IPS DF 6.9 (cell line): ENCODE results near the gene ACSM4.
A peak's percentile ranks its signal among the peaks of the same experiment; 100 is the strongest.

Experiments
- DNase-seq: peaks from one replicate; pipeline ENCODE4 v3.0.0-alpha.2; 2013; ENCODE audit warnings: low read depth, low spot score
- H3K27ac ChIP-seq: one replicate; pipeline ENCODE4 v1.5.1; 2013; ENCODE audit warnings: low read length, control low read depth
- H3K27me3 ChIP-seq: 2 replicates; pipeline ENCODE4 v1.6.1; 2013; ENCODE audit warnings: mild to moderate bottlenecking, low read length; ENCODE audit not compliant: control insufficient read depth, insufficient read depth
- H3K36me3 ChIP-seq: 2 replicates; pipeline ENCODE4 v1.6.1; 2013; ENCODE audit warnings: low read length; ENCODE audit not compliant: control insufficient read depth, insufficient read depth
- H3K4me1 ChIP-seq: 2 replicates; pipeline ENCODE4 v1.6.1; 2013; ENCODE audit warnings: low read length; ENCODE audit not compliant: control insufficient read depth, insufficient read depth
- H3K4me3 ChIP-seq: 2 replicates; pipeline ENCODE4 v1.5.1; 2013; ENCODE audit warnings: mild to moderate bottlenecking, low read length
- H3K9me3 ChIP-seq: 2 replicates; pipeline ENCODE4 v1.6.1; 2013; ENCODE audit warnings: low read length, inconsistent platforms; ENCODE audit not compliant: control insufficient read depth, insufficient read depth
- WGBS: extraction: QIAGEN DNeasy Blood & Tissue Kit; methylation state at CpG from one replicate; pipeline ENCODE4 v1.1.7; 2013; ENCODE audit warnings: mixed read lengths, missing lambda C conversion rate; ENCODE audit not compliant: insufficient read length, insufficient coverage; 5-methylcytosine and 5-hydroxymethylcytosine counted together

The ACSM4 gene

DNA sequence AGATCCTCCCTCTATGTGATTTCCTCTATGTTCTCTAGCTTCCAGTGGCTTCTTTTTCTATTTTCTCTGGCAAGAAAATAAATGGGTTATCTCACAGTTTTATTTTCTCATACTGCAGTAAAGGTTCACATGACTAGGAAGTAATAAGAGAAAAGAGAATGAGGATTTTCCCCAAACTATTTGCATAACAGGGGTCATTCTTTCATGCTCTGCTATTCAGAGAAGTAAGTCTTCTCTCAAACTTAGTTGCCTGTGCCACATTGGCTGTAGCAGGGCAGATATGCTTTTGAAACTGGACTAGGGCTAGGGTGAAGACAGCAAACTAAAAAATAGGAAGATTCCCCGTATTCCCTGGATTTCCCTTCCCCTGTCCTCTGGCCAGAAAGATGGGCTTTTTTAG, 57.4 kb downstream of the ACSM4 start:
- Histone ChIP-seq H3K27ac (no peak overlapping the region), H3K36me3 (no peaks in the 10 kb centered on the region), H3K4me1 (no peaks in the 10 kb centered on the region), H3K4me3 (no peak overlapping the region), H3K9me3 (no peaks in the 10 kb centered on the region), H3K27me3 (no peaks in the 10 kb centered on the region)
- no peak for DNase-seq
- no CpG with 5 or more reads among the region's 1 CpG for WGBS

DNA sequence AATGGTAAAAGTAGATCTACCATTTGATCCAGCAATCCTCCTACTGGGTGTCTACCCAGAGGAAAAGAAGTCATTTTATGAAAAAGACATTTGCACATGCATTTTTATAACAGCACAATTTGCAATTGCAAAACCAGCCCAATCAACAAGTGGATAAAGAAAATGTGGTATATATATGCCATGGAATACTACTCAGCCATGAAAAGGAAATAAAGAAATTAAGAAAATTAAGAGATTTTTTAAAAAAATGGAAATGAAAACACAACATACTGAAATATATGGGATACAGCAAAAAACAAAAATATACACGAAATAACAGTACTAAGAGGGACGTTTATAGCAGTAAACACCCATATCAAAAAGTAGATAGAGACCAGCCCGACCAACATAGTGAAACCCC, 58.9 kb downstream of the ACSM4 start:
- no peak overlapping the region for H3K4me3 ChIP-seq
- no peaks in the 10 kb centered on the region for H3K4me1 ChIP-seq
- no CpG with 5 or more reads among the region's 3 CpGs for WGBS
- no peak overlapping the region for H3K27ac ChIP-seq
- no peaks in the 10 kb centered on the region for H3K27me3 ChIP-seq
- no peaks in the 10 kb centered on the region for H3K9me3 ChIP-seq
- H3K36me3 ChIP-seq: no peaks in the 10 kb centered on the region
- DNase-seq: no peak

DNA sequence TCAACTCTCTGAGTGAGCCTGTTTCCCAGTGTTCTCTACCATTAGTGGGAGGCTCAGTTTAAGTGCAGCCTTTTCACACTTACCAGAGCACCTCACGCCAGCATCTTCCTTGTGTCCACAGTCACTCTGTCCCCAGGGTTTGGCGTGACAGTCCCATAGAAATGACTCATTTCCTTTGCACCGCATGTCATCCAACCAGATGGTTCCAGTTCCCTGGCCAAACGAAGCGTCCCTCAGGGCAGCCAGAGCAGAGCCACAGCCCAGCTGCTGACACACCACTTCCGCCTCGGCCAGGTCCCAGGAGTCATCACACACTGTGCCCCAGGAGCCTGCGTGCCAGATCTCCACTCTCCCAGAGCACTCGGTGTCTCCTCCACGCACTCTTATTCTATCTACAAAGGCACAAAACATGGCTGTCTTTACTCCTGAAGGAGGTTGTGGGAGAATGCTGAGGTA, 65.4 kb downstream of the ACSM4 start:
- Histone ChIP-seq H3K4me3 (no peak overlapping the region), H3K27me3 (no peaks in the 10 kb centered on the region), H3K9me3 (no peaks in the 10 kb centered on the region), H3K4me1 (no peaks in the 10 kb centered on the region), H3K36me3 (no peaks in the 10 kb centered on the region), H3K27ac (no peak overlapping the region)
- DNase-seq: no peak
- no CpG with 5 or more reads among the region's 10 CpGs for WGBS

DNA sequence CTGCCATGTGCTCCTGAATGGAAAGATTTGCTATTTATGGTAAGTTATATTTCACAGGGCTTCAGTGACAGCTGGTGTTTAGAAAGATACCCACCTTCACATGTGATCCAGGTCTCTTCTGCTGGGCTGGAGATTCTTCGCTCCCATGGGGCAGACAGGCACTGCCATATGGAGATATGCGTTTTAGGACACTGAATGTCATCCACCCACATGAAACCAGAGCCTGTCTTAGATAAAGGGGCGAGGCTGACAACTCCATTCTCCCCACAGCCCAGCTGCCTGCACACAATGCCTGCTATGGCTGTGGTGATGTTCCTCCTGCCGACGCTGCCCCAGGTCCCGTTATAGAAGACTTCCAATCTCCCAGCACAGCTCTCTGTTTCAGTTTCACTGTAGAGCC, 69.4 kb downstream of the ACSM4 start:
- H3K36me3 ChIP-seq: no peaks in the 10 kb centered on the region
- DNase-seq: no peak
- no CpG with 5 or more reads among the region's 6 CpGs for WGBS
- no peak overlapping the region for H3K4me3 ChIP-seq
- no peaks in the 10 kb centered on the region for H3K27me3 ChIP-seq
- no peaks in the 10 kb centered on the region for H3K9me3 ChIP-seq
- no peaks in the 10 kb centered on the region for H3K4me1 ChIP-seq
- no peak overlapping the region for H3K27ac ChIP-seq

DNA sequence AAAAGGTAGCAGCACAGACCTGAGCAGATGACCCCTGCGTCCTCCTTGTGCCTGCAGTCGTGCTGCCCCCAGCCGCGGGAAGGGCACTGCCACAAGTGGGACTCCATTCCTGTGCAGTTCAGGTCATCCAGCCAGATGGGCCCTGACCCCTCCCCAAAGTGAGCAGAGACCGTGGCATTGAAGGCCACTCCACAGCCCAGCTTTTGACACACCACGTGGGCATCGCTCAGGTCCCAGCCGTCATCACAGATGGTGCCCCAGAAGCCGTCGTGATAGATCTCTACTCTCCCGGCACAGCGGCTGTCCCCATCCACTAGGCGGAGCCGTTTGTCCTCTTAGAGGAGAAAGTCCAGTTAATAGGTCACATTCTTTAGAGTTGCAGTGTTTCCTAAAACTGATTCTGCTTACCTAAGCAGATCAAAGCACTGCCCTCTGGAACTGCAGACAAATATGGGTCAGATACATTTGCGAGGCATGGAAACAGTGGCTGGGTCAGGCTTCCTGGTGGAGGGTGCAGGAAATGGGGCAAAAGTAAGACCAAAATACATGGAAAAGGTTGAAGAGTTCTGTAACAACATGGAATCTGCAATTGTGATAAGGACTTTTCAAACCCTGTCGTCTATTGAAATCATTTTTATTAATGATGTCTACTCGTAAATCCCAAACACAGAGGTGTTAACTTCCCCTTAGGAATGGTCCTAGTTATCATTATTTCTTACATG, 70.7 kb downstream of the ACSM4 start:
- no CpG with 5 or more reads among the region's 17 CpGs for WGBS
- Histone ChIP-seq H3K9me3 (no peaks in the 10 kb centered on the region), H3K27ac (no peak overlapping the region), H3K4me1 (no peaks in the 10 kb centered on the region), H3K27me3 (no peaks in the 10 kb centered on the region), H3K36me3 (no peaks in the 10 kb centered on the region), H3K4me3 (no peak overlapping the region)
- DNase-seq: peak; percentile 43

DNA sequence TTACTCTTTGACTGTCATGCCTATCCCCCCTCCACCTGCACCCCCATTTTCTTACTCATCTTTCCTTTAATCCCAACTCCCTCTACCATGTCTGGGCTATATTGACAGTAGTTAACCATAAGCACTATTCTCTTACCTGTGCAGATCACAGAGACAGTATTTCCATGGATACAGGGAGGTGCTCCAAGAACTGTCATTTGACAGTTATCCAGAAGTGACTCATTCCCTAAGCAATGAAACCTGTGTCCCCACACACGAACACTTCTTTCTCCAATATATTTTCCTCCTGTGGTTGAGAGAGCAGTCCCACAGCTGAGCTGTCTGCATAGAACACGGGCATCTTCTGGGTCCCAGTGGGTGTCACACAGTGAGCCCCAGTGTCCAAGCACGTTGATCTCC, 71.3 kb downstream of the ACSM4 start:
- DNase-seq: no peak
- no CpG with 5 or more reads among the region's 3 CpGs for WGBS
- no peak overlapping the region; the same call in 1 of the 2 replicates for H3K4me3 ChIP-seq
- H3K36me3 ChIP-seq: no peaks in the 10 kb centered on the region
- H3K4me1 ChIP-seq: no peaks in the 10 kb centered on the region
- H3K9me3 ChIP-seq: no peaks in the 10 kb centered on the region
- no peak overlapping the region for H3K27ac ChIP-seq
- no peaks in the 10 kb centered on the region for H3K27me3 ChIP-seq

DNA sequence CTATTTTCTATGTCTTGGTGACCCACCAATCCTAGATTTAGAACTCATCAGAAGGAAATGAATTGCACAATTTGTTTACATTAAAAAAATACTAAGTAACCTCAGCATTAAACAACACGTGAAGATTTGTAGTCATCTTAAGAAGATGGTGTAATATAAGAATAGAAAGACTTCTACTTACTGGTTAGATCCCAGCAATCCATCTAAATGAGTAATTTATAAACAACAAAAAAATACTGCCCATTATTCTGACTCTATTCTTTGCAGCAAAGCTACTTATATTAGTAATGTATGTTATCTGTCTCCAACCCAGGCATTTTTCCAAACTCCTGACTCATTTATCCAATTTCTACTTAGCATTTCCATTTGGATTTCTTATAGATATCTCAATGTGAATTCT, 72.3 kb downstream of the ACSM4 start:
- Histone ChIP-seq H3K27ac (no peak overlapping the region), H3K4me1 (no peaks in the 10 kb centered on the region), H3K36me3 (no peaks in the 10 kb centered on the region), H3K4me3 (no peak overlapping the region), H3K9me3 (no peaks in the 10 kb centered on the region), H3K27me3 (no peaks in the 10 kb centered on the region)
- WGBS: no CpG with 5 or more reads among the region's 1 CpG
- no peak for DNase-seq
